HG03520 (cell line): ENCODE results near the gene MAP4K4.

Experiments
- ATAC-seq: cut with Tn5 transposase; IDR thresholded peaks from one replicate; pipeline ENCODE4 v1.9.1; 2021; ENCODE audit warnings: mild to moderate bottlenecking, moderate library complexity; ENCODE audit not compliant: unreplicated experiment

Gene MAP4K4

GRCh38 chr2:101808006-101808562 is 110.6 kb downstream of the MAP4K4 start:
- ATAC-seq = no peak

GRCh38 chr2:101809698-101810097 is 112.2 kb downstream of the MAP4K4 start:
- ATAC-seq = no peak

GRCh38 chr2:101811226-101812015 is 113.9 kb downstream of the MAP4K4 start:
- ATAC-seq = no peak

GRCh38 chr2:101812226-101812625 is 114.7 kb downstream of the MAP4K4 start:
- no peak for ATAC-seq

- no peak for ATAC-seq
Measured at GRCh38 chr2:101814752-101815151, 117.2 kb downstream of the MAP4K4 start.

- no peak for ATAC-seq
Measured at GRCh38 chr2:101815154-101815553, 117.6 kb downstream of the MAP4K4 start.

GRCh38 chr2:101815739-101816391 is 118.4 kb downstream of the MAP4K4 start:
- no peak for ATAC-seq

- ATAC-seq = no peak
Measured at GRCh38 chr2:101816598-101816997, 119.1 kb downstream of the MAP4K4 start.

- ATAC-seq = no peak
Measured at GRCh38 chr2:101817481-101817880, 120.0 kb downstream of the MAP4K4 start.

- no peak for ATAC-seq
Measured at GRCh38 chr2:101818531-101819451, 121.3 kb downstream of the MAP4K4 start.

- no peak for ATAC-seq
Measured at GRCh38 chr2:101820519-101820918, 123.0 kb downstream of the MAP4K4 start.

- no peak for ATAC-seq
Measured at GRCh38 chr2:101821059-101821805, 123.7 kb downstream of the MAP4K4 start.

- no peak for ATAC-seq
Measured at GRCh38 chr2:101821828-101822458, 124.4 kb downstream of the MAP4K4 start.

- peak; percentile 55 for ATAC-seq
Measured at GRCh38 chr2:101823347-101823791, 125.9 kb downstream of the MAP4K4 start.

- ATAC-seq = no peak
Measured at GRCh38 chr2:101823859-101824258, 126.4 kb downstream of the MAP4K4 start.

GRCh38 chr2:101826716-101827115 is 129.2 kb downstream of the MAP4K4 start:
- ATAC-seq = no peak

GRCh38 chr2:101827246-101827645 is 129.7 kb downstream of the MAP4K4 start:
- no peak for ATAC-seq

GRCh38 chr2:101828257-101828656 is 130.8 kb downstream of the MAP4K4 start:
- no peak for ATAC-seq

- ATAC-seq = no peak
Measured at GRCh38 chr2:101828673-101829334, 131.3 kb downstream of the MAP4K4 start.
